Measurements from ENCODE around the gene TK2. TPM values are rescaled to one million over a fixed set of nuclear protein-coding genes. Genes with fewer than 3 reads are reported as not detected.

TK2 gene
- total and polyA plus RNA-seq, 2 experiments from 2014 or later: 1.8 to 4.2 TPM

DNA sequence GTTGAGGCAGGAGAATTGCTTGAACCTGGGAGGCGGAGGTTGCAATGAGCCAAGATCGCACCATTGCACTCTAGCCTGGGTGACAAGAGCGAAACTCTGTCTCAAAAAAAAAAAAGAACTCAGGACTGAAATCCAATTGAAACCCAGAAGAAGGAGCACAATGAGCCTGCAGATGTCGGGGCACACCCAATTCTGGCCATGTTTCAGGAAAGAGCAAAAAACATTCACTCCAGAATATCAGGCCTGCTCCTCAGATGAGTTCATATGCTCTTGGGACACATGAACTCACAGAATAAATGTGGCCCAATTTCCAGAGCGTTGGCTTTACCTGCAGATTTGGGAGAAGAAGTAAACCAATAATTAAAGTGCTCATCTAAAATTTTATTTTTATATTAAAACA lies 26.4 kb upstream of the TK2 start (continued):
- TF ChIP-seq, protein P1, sequence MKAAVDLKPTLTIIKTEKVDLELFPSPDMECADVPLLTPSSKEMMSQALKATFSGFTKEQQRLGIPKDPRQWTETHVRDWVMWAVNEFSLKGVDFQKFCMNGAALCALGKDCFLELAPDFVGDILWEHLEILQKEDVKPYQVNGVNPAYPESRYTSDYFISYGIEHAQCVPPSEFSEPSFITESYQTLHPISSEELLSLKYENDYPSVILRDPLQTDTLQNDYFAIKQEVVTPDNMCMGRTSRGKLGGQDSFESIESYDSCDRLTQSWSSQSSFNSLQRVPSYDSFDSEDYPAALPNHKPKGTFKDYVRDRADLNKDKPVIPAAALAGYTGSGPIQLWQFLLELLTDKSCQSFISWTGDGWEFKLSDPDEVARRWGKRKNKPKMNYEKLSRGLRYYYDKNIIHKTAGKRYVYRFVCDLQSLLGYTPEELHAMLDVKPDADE (IDR thresholded peaks at IDR 0.05): no peak
- TF ChIP-seq, protein P2, sequence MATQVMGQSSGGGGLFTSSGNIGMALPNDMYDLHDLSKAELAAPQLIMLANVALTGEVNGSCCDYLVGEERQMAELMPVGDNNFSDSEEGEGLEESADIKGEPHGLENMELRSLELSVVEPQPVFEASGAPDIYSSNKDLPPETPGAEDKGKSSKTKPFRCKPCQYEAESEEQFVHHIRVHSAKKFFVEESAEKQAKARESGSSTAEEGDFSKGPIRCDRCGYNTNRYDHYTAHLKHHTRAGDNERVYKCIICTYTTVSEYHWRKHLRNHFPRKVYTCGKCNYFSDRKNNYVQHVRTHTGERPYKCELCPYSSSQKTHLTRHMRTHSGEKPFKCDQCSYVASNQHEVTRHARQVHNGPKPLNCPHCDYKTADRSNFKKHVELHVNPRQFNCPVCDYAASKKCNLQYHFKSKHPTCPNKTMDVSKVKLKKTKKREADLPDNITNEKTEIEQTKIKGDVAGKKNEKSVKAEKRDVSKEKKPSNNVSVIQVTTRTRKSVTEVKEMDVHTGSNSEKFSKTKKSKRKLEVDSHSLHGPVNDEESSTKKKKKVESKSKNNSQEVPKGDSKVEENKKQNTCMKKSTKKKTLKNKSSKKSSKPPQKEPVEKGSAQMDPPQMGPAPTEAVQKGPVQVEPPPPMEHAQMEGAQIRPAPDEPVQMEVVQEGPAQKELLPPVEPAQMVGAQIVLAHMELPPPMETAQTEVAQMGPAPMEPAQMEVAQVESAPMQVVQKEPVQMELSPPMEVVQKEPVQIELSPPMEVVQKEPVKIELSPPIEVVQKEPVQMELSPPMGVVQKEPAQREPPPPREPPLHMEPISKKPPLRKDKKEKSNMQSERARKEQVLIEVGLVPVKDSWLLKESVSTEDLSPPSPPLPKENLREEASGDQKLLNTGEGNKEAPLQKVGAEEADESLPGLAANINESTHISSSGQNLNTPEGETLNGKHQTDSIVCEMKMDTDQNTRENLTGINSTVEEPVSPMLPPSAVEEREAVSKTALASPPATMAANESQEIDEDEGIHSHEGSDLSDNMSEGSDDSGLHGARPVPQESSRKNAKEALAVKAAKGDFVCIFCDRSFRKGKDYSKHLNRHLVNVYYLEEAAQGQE (IDR thresholded peaks at IDR 0.05; ENCODE audit: unreplicated experiment): no peak
- no peak for TF ChIP-seq EZH2phosphoT487 (IDR thresholded peaks at IDR 0.05; ENCODE audit: unreplicated experiment)

DNA sequence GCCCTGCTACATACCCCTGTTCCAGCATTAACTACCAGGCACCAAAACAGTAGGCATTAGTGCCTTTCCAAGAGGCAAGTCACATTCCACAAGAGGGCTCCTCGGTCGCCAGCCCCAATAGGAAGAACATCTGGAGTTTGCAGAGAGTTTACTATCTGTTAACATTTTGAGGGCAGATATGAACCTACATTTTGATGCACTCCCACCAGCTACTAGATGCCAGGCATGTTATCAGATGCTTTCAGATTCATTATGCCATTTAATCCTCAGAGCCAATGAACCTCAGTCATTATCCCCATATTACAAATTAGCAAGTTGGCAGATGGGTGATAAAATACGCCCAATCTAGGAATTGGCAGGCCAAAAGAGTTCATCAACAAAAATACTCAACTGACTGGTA lies 25.1 kb upstream of the TK2 start:
- no peak overlapping the region for H3K4me3 ChIP-seq
- no peaks in the 10 kb centered on the region for H3K9me2 ChIP-seq (ENCODE audit: insufficient read depth)
- H4K20me1 ChIP-seq (replicated peaks; ENCODE audit: insufficient read depth): no peaks in the 10 kb centered on the region
- DNase-seq (ENCODE audit: low spot score) (no peak), ATAC-seq (no peak)
- no peak overlapping the region for H2AFZ ChIP-seq
- no peak overlapping the region for H3K4me2 ChIP-seq
- H3K9me3 Mint-ChIP-seq: no peaks in the 10 kb centered on the region
- H3K27ac Mint-ChIP-seq: no peak overlapping the region
- no peak overlapping the region for H3K4me3 Mint-ChIP-seq
- H3K36me3 ChIP-seq (ENCODE audit: insufficient read depth): no peaks in the 10 kb centered on the region
- peaks cover 9% of the 10 kb centered on the region for H3K4me1 ChIP-seq (ENCODE audit: insufficient read depth)
- H3F3A ChIP-seq (replicated peaks; ENCODE audit: low read depth): no peaks in the 10 kb centered on the region
- H3K36me3 Mint-ChIP-seq (ENCODE audit: low read depth): no peaks in the 10 kb centered on the region
- peaks cover 16% of the 10 kb centered on the region for H3K4me1 Mint-ChIP-seq
- H3K27me3 ChIP-seq (ENCODE audit: insufficient read depth): peaks cover 39% of the 10 kb centered on the region
- H3K79me2 ChIP-seq (replicated peaks; ENCODE audit: insufficient read depth): no peaks in the 10 kb centered on the region
- peaks cover 32% of the 10 kb centered on the region for H3K27me3 Mint-ChIP-seq (ENCODE audit: insufficient read depth, low read depth, poor library complexity)
- H3K27ac ChIP-seq (ENCODE audit: low read depth): no peak overlapping the region
- TF ChIP-seq EZH2 (IDR thresholded peaks at IDR 0.05; ENCODE audit: low read depth, unreplicated experiment) (no peak), ZNF331 (CRISPR knock-in tag; IDR thresholded peaks at IDR 0.05; ENCODE audit: low read depth) (no peak), POLR2AphosphoS5 (IDR thresholded peaks at IDR 0.05; ENCODE audit: low read depth) (no peak), NANOG (IDR thresholded peaks at IDR 0.05; ENCODE audit: borderline replicate concordance) (no peak), STAT1 (IDR thresholded peaks at IDR 0.05; ENCODE audit: unreplicated experiment) (no peak)
- TF ChIP-seq, protein P1 (IDR thresholded peaks at IDR 0.05): no peak
- TF ChIP-seq, protein P2 (IDR thresholded peaks at IDR 0.05; ENCODE audit: unreplicated experiment): no peak
- TF ChIP-seq, protein P3, sequence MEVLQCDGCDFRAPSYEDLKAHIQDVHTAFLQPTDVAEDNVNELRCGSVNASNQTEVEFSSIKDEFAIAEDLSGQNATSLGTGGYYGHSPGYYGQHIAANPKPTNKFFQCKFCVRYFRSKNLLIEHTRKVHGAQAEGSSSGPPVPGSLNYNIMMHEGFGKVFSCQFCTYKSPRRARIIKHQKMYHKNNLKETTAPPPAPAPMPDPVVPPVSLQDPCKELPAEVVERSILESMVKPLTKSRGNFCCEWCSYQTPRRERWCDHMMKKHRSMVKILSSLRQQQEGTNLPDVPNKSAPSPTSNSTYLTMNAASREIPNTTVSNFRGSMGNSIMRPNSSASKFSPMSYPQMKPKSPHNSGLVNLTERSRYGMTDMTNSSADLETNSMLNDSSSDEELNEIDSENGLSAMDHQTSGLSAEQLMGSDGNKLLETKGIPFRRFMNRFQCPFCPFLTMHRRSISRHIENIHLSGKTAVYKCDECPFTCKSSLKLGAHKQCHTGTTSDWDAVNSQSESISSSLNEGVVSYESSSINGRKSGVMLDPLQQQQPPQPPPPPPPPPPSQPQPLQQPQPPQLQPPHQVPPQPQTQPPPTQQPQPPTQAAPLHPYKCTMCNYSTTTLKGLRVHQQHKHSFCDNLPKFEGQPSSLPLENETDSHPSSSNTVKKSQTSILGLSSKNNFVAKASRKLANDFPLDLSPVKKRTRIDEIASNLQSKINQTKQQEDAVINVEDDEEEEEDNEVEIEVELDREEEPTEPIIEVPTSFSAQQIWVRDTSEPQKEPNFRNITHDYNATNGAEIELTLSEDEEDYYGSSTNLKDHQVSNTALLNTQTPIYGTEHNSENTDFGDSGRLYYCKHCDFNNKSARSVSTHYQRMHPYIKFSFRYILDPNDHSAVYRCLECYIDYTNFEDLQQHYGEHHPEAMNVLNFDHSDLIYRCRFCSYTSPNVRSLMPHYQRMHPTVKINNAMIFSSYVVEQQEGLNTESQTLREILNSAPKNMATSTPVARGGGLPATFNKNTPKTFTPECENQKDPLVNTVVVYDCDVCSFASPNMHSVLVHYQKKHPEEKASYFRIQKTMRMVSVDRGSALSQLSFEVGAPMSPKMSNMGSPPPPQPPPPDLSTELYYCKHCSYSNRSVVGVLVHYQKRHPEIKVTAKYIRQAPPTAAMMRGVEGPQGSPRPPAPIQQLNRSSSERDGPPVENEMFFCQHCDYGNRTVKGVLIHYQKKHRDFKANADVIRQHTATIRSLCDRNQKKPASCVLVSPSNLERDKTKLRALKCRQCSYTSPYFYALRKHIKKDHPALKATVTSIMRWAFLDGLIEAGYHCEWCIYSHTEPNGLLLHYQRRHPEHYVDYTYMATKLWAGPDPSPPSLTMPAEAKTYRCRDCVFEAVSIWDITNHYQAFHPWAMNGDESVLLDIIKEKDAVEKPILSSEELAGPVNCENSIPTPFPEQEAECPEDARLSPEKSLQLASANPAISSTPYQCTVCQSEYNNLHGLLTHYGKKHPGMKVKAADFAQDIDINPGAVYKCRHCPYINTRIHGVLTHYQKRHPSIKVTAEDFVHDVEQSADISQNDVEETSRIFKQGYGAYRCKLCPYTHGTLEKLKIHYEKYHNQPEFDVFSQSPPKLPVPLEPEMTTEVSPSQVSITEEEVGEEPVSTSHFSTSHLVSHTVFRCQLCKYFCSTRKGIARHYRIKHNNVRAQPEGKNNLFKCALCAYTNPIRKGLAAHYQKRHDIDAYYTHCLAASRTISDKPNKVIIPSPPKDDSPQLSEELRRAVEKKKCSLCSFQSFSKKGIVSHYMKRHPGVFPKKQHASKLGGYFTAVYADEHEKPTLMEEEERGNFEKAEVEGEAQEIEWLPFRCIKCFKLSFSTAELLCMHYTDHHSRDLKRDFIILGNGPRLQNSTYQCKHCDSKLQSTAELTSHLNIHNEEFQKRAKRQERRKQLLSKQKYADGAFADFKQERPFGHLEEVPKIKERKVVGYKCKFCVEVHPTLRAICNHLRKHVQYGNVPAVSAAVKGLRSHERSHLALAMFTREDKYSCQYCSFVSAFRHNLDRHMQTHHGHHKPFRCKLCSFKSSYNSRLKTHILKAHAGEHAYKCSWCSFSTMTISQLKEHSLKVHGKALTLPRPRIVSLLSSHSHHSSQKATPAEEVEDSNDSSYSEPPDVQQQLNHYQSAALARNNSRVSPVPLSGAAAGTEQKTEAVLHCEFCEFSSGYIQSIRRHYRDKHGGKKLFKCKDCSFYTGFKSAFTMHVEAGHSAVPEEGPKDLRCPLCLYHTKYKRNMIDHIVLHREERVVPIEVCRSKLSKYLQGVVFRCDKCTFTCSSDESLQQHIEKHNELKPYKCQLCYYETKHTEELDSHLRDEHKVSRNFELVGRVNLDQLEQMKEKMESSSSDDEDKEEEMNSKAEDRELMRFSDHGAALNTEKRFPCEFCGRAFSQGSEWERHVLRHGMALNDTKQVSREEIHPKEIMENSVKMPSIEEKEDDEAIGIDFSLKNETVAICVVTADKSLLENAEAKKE (CRISPR knock-in tag; IDR thresholded peaks at IDR 0.05): no peak

Measured in GM23338 (cell line).